MCF 10A (cell line): ENCODE results near the gene TAS1R2. TPM values are rescaled to one million over a fixed set of nuclear protein-coding genes. Genes with fewer than 3 reads are reported as not detected.

Source experiments
- BruUV-seq: library from RNA; stranded (reverse); fragments of 400-500 nt; replicated peaks from 2 replicates; lab custom pipeline; 2021; lab: Mats Ljungman, UMichigan
- CTCF ChIA-PET: fragments of 300-600 bp; sonication (Branson Sonifier 250); formaldehyde crosslinking; extraction: SDS; loops from one replicate; lab custom pipeline; 2021; ENCODE audit warnings: antibody characterized with exemption, inconsistent platforms; lab: Yijun Ruan, JAX
- POLR2A ChIA-PET: fragments of 300-600, 350-650 bp; sonication (Branson Sonifier 250); formaldehyde crosslinking; extraction: SDS; loops from one replicate; lab custom pipeline; 2020; ENCODE audit warnings: antibody characterized with exemption, inconsistent platforms; lab: Yijun Ruan, JAX
- DNase-seq: peaks from one replicate; pipeline ENCODE4 v3.0.0-alpha.2; 2018; ENCODE audit not compliant: unreplicated experiment
- H3K27ac Mint-ChIP-seq: one replicate; pipeline ENCODE4 v1.8.0; 2022; ENCODE audit warnings: mild to moderate bottlenecking, low read depth, mixed read lengths; ENCODE audit not compliant: unreplicated experiment
- H3K27me3 Mint-ChIP-seq: one replicate; pipeline ENCODE4 v1.8.0; 2022; ENCODE audit warnings: mixed read lengths; ENCODE audit not compliant: insufficient read depth, unreplicated experiment
- H3K36me3 Mint-ChIP-seq: one replicate; pipeline ENCODE4 v1.8.0; 2022; ENCODE audit warnings: mild to moderate bottlenecking, moderate library complexity, mixed read lengths; ENCODE audit not compliant: insufficient read depth, unreplicated experiment
- H3K4me1 Mint-ChIP-seq: one replicate; pipeline ENCODE4 v1.8.0; 2022; ENCODE audit warnings: mixed read lengths; ENCODE audit not compliant: insufficient read depth, unreplicated experiment
- H3K4me3 Mint-ChIP-seq: one replicate; pipeline ENCODE4 v1.8.0; 2022; ENCODE audit warnings: mild to moderate bottlenecking, moderate library complexity, mixed read lengths; ENCODE audit not compliant: unreplicated experiment
- H3K9me3 Mint-ChIP-seq: one replicate; pipeline ENCODE4 v1.8.0; 2022; ENCODE audit warnings: mixed read lengths; ENCODE audit not compliant: unreplicated experiment
- intact Hi-C: fragments of 100-400 bp; cut with micrococcal nuclease; formaldehyde crosslinking; loops from 2 replicates; pipeline ENCODE4 v1.14.1; 2022
- total RNA-seq: library from RNA; stranded (reverse); gene quantifications from 2 replicates; pipeline ENCODE4 v1.2.3, GENCODE V29; 2022
- TF ChIP-seq, protein P1 (sequence below): fragments of 200-600 bp; IDR thresholded peaks from one replicate; pipeline ENCODE4 v1.8.0; 2022; ENCODE audit warnings: antibody characterized with exemption, mild to moderate bottlenecking; ENCODE audit not compliant: unreplicated experiment

Gene TAS1R2
- total RNA-seq, 1 experiment from 2014 or later = not detected

DNA sequence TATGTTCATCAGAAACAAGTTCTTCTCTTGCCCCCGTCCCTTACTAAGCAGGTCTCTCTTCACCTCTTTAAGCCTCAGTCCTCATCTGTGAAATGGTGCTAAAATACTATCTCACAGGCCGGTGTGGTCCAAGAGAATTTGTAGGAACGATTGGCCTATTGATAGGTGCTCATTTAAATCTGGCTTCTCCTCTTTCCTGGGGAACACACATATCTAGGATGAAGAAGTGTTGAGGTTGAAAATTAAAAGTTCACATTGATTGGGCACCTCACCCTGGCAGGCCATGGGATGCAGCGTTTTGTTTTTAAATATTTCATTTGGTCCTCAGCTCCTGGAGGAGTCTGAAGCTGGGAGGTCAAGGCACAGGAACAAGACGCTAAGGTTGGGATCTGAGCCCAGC, 8.9 kb upstream of the TAS1R2 start:
- no peak for DNase-seq
- ChIA-PET CTCF (interaction anchor here (1.1 kb wide), 1 partner anchor 15 kb away, joined by 3 read pairs; no protein-coding TSS in a partner anchor), POLR2A (no interaction called here)
- Mint-ChIP-seq H3K4me1 (no peaks in the 10 kb centered on the region), H3K27ac (no peak overlapping the region), H3K9me3 (no peaks in the 10 kb centered on the region), H3K4me3 (no peak overlapping the region), H3K27me3 (peaks cover 53% of the 10 kb centered on the region), H3K36me3 (no peaks in the 10 kb centered on the region)
- BruUV-seq = no TSS peak
- TF ChIP-seq, protein P1, sequence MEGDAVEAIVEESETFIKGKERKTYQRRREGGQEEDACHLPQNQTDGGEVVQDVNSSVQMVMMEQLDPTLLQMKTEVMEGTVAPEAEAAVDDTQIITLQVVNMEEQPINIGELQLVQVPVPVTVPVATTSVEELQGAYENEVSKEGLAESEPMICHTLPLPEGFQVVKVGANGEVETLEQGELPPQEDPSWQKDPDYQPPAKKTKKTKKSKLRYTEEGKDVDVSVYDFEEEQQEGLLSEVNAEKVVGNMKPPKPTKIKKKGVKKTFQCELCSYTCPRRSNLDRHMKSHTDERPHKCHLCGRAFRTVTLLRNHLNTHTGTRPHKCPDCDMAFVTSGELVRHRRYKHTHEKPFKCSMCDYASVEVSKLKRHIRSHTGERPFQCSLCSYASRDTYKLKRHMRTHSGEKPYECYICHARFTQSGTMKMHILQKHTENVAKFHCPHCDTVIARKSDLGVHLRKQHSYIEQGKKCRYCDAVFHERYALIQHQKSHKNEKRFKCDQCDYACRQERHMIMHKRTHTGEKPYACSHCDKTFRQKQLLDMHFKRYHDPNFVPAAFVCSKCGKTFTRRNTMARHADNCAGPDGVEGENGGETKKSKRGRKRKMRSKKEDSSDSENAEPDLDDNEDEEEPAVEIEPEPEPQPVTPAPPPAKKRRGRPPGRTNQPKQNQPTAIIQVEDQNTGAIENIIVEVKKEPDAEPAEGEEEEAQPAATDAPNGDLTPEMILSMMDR = no peak
- intact Hi-C loops = no loop called here

DNA sequence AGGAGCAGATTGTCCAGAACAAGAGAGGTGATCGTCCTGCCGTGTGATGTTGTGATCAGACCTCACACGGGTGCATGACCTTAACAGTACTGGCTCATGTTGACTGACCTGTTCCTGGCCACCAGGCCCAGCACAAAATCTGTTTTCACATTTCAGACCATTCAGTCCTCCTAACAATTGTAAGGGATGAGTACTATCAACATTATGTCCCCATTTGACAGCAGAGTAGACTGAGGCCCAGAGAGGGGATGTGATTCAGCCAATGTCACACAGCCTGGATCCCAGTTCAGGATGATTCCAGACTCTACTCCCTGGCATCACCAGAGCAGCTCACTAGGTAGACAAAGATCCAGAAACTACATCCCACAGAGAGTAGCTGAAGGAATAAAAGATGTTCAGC, 7.4 kb upstream of the TAS1R2 start:
- CTCF ChIA-PET = interaction anchor here (0.8 kb wide), 1 partner anchor 269 kb away, joined by 4 read pairs; no protein-coding TSS in a partner anchor
- POLR2A ChIA-PET = no interaction called here

DNA sequence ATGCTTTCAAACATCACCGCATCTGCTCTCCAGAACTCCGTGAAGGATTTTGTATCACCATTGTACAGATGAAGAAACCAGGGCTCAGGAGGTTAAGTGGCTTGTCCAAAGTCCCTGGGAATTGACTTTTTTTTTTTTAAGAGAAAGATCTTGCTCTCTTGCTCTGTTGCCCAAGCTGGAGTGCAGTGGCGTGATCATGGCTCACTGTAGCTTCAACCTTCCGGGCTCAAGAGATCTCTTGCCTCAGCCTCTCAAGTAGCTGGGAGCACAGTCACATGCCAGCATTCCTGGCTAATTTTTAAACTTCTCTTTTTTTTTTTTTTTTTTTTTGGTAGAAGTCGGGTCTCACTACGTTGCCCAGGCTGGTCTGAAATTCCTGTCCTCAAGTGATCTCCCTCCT, 6.9 kb upstream of the TAS1R2 start:
- no TSS peak for BruUV-seq
- POLR2A ChIA-PET = interaction anchor here (0.7 kb wide), 1 partner anchor 146 kb away, joined by 4 read pairs; no protein-coding TSS in a partner anchor
- TF ChIP-seq, protein P1 = no peak
- H3K4me1 Mint-ChIP-seq = no peaks in the 10 kb centered on the region
- H3K27ac Mint-ChIP-seq = no peak overlapping the region
- no peak overlapping the region for H3K4me3 Mint-ChIP-seq
- H3K27me3 Mint-ChIP-seq = peaks cover 57% of the 10 kb centered on the region
- DNase-seq = no peak
- no peaks in the 10 kb centered on the region for H3K9me3 Mint-ChIP-seq
- intact Hi-C loops = no loop called here
- CTCF ChIA-PET = interaction anchor here (1.3 kb wide), 1 partner anchor 8 kb away, joined by 5 read pairs; no protein-coding TSS in a partner anchor
- no peaks in the 10 kb centered on the region for H3K36me3 Mint-ChIP-seq

More for the DNA sequence above, 7.4 kb upstream of the TAS1R2 start:
- no peak for DNase-seq
- intact Hi-C loops = no loop called here
- TF ChIP-seq, protein P1 = no peak
- Mint-ChIP-seq H3K4me3 (no peak overlapping the region), H3K27me3 (peaks cover 57% of the 10 kb centered on the region), H3K36me3 (no peaks in the 10 kb centered on the region), H3K27ac (no peak overlapping the region), H3K9me3 (no peaks in the 10 kb centered on the region), H3K4me1 (no peaks in the 10 kb centered on the region)
- no TSS peak for BruUV-seq

DNA sequence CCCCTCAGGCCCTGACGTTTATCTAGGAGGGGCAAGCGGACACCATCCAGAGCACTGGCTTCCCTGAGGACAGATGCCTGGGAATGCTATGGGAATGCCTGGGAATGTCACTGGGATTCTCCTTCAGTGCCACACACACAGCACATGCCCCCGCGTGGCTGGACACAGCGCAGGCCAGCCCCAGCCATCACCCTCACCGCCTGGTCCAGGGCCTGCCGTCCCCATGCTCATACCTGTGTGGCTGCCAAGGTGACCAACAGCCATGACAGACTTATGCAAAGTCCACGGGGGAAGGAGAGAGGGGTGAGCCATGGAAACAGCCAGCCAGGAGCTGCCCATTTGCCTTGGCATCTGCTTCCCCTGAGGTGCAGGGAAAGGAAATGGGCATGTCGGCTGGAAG, 5.7 kb upstream of the TAS1R2 start:
- intact Hi-C loops = no loop called here
- TF ChIP-seq, protein P1 = no peak
- DNase-seq = no peak
- Mint-ChIP-seq H3K27ac (no peak overlapping the region), H3K36me3 (no peaks in the 10 kb centered on the region), H3K4me3 (no peak overlapping the region), H3K27me3 (peaks cover 57% of the 10 kb centered on the region), H3K4me1 (no peaks in the 10 kb centered on the region), H3K9me3 (no peaks in the 10 kb centered on the region)
- no TSS peak for BruUV-seq
- ChIA-PET POLR2A (no interaction called here), CTCF (interaction anchor here (1.3 kb wide), 1 partner anchor 9 kb away, joined by 5 read pairs; no protein-coding TSS in a partner anchor)
